Neural crest cell (in vitro differentiated cells): ENCODE results near the gene GRSF1. TPM values are rescaled to one million over a fixed set of nuclear protein-coding genes. Genes with fewer than 3 reads are reported as not detected.

Source experiments
- DNase-seq: peaks from one replicate; pipeline ENCODE4 v3.0.0; 2021; ENCODE audit warnings: low read depth, mixed read lengths, low spot score
- H3K27ac Mint-ChIP-seq: one replicate; pipeline ENCODE4 v1.8.0; 2021; ENCODE audit warnings: mild to moderate bottlenecking, mixed read lengths; ENCODE audit not compliant: unreplicated experiment
- H3K27me3 Mint-ChIP-seq: 2 replicates; pipeline ENCODE4 v1.8.0; 2021; ENCODE audit warnings: low read depth, mild to moderate bottlenecking, mixed read lengths
- H3K36me3 Mint-ChIP-seq: 2 replicates; pipeline ENCODE4 v1.8.0; 2021; ENCODE audit warnings: low read depth, mild to moderate bottlenecking, mixed read lengths
- H3K4me1 Mint-ChIP-seq: 2 replicates; pipeline ENCODE4 v1.8.0; 2021; ENCODE audit warnings: mixed read lengths
- H3K4me3 Mint-ChIP-seq: one replicate; pipeline ENCODE4 v1.8.0; 2021; ENCODE audit warnings: mild to moderate bottlenecking, mixed read lengths
- H3K9me3 Mint-ChIP-seq: 2 replicates; pipeline ENCODE4 v1.8.0; 2021; ENCODE audit warnings: mixed read lengths
- CTCF ChIP-seq: fragments of 200-600 bp; sonication (generic); conservative IDR thresholded peaks from 2 replicates; pipeline ENCODE4 v1.5.0; 2021; ENCODE audit warnings: antibody characterized with exemption, mild to moderate bottlenecking
- total RNA-seq: library from RNA; stranded (reverse); gene quantifications from 2 replicates; pipeline ENCODE4 v1.2.1, GENCODE V29; 2021

Gene GRSF1
- total RNA-seq, 1 donor from 2014 or later, result 80.0 TPM

GRCh38 chr4:70873216-70873615 is 33.5 kb upstream of the GRSF1 start:
- Mint-ChIP-seq H3K4me1 (no peaks in the 10 kb centered on the region), H3K27me3 (no peaks in the 10 kb centered on the region), H3K27ac (no peak overlapping the region), H3K9me3 (no peaks in the 10 kb centered on the region), H3K4me3 (no peak overlapping the region), H3K36me3 (no peaks in the 10 kb centered on the region)
- no peak for TF ChIP-seq CTCF
- no peak for DNase-seq

- DNase-seq, result no peak
- Mint-ChIP-seq H3K9me3 (no peaks in the 10 kb centered on the region), H3K36me3 (no peaks in the 10 kb centered on the region), H3K4me3 (no peak overlapping the region), H3K27me3 (no peaks in the 10 kb centered on the region), H3K27ac (no peak overlapping the region), H3K4me1 (no peaks in the 10 kb centered on the region)
- TF ChIP-seq CTCF, result no peak
Observed at GRCh38 chr4:70868778-70869177, 29.1 kb upstream of the GRSF1 start.

GRCh38 chr4:70863099-70863790 is 23.6 kb upstream of the GRSF1 start:
- Mint-ChIP-seq H3K27ac (no peak overlapping the region), H3K36me3 (no peaks in the 10 kb centered on the region), H3K9me3 (no peaks in the 10 kb centered on the region), H3K4me1 (peaks cover 6% of the 10 kb centered on the region), H3K27me3 (no peaks in the 10 kb centered on the region), H3K4me3 (no peak overlapping the region)
- DNase-seq, result no peak
- no peak for TF ChIP-seq CTCF

GRCh38 chr4:70859066-70859465 is 19.4 kb upstream of the GRSF1 start:
- DNase-seq, result no peak
- Mint-ChIP-seq H3K36me3 (peaks cover 3% of the 10 kb centered on the region), H3K9me3 (peaks cover 4% of the 10 kb centered on the region), H3K4me1 (peaks cover 6% of the 10 kb centered on the region), H3K4me3 (no peak overlapping the region), H3K27ac (no peak overlapping the region), H3K27me3 (no peaks in the 10 kb centered on the region)
- no peak for TF ChIP-seq CTCF

- peaks cover 6% of the 10 kb centered on the region for H3K4me1 Mint-ChIP-seq
- H3K27me3 Mint-ChIP-seq, result no peaks in the 10 kb centered on the region
- H3K36me3 Mint-ChIP-seq, result peaks cover 3% of the 10 kb centered on the region
- H3K27ac Mint-ChIP-seq, result no peak overlapping the region
- no peak overlapping the region for H3K4me3 Mint-ChIP-seq
- peaks cover 4% of the 10 kb centered on the region for H3K9me3 Mint-ChIP-seq
- DNase-seq, result no peak
- TF ChIP-seq CTCF, result no peak
Observed at GRCh38 chr4:70858454-70858853, 18.8 kb upstream of the GRSF1 start.
